GM13976 (cell line): ENCODE results near the gene SLC46A1.

ENCODE experiments used
- DNase-seq: peaks from one replicate; pipeline ENCODE4 v3.0.0; 2012; ENCODE audit warnings: low spot score
- CTCF ChIP-seq: IDR thresholded peaks from 2 replicates; pipeline ENCODE4 v1.5.1; 2012; ENCODE audit warnings: borderline replicate concordance, mild to moderate bottlenecking; ENCODE audit not compliant: insufficient read depth; ENCODE audit errors: extremely low read depth, missing control alignments, control extremely low read depth
- in situ Hi-C: fragments of 300-500 bp; cut with MboI; formaldehyde crosslinking; loops from one replicate; pipeline ENCODE4 v1.12.0; 2022; ENCODE audit warnings: low sequenced_read_pairs, mixed read lengths, inconsistent platforms; ENCODE audit not compliant: unreplicated experiment

The SLC46A1 gene

GRCh38 chr17:28397687-28398279, 8.2 kb downstream of the SLC46A1 start:
- in situ Hi-C loops, result no loop called here
- DNase-seq, result no peak
- TF ChIP-seq CTCF, result no peak

- in situ Hi-C loops, result no loop called here
- no peak for TF ChIP-seq CTCF
- DNase-seq, result no peak
Observed at GRCh38 chr17:28397275-28397674, 8.7 kb downstream of the SLC46A1 start.

GRCh38 chr17:28396635-28397239, 9.3 kb downstream of the SLC46A1 start:
- no peak for DNase-seq
- in situ Hi-C loops, result no loop called here
- no peak for TF ChIP-seq CTCF

- in situ Hi-C loops, result no loop called here
- no peak for TF ChIP-seq CTCF
- no peak for DNase-seq
Observed at GRCh38 chr17:28395968-28396367, 10.0 kb downstream of the SLC46A1 start.

- DNase-seq, result no peak
- in situ Hi-C loops, result no loop called here
- TF ChIP-seq CTCF, result no peak
Observed at GRCh38 chr17:28395426-28395825, 10.6 kb downstream of the SLC46A1 start.

GRCh38 chr17:28394337-28395116, 11.5 kb downstream of the SLC46A1 start:
- in situ Hi-C loops, result no loop called here
- TF ChIP-seq CTCF, result no peak
- no peak for DNase-seq
